Prostate gland (tissue), 2 donors: ENCODE data around the gene NUDT1.

Experiments used
- POLR2A ChIP-seq: fragments of 450-650 bp; IDR thresholded peaks from one replicate; pipeline ENCODE4 v1.6.1; 2016; ENCODE audit warnings: antibody characterized with exemption, mild to moderate bottlenecking
- TF ChIP-seq, protein P1 (sequence below), 4 experiments: fragments of 200-600 bp in 2 of 4; fragments of 450-650 bp in 2 of 4; sonication (generic) in 2 of 4; IDR thresholded peaks; 1 replicate in 3 of 4; 2 replicates in 1 of 4; pipeline ENCODE4 v1.5.1; 2016 to 2019; ENCODE audit warnings: antibody characterized with exemption in 4 of 4, mild to moderate bottlenecking in 2 of 4, moderate library complexity in 2 of 4

DNA sequence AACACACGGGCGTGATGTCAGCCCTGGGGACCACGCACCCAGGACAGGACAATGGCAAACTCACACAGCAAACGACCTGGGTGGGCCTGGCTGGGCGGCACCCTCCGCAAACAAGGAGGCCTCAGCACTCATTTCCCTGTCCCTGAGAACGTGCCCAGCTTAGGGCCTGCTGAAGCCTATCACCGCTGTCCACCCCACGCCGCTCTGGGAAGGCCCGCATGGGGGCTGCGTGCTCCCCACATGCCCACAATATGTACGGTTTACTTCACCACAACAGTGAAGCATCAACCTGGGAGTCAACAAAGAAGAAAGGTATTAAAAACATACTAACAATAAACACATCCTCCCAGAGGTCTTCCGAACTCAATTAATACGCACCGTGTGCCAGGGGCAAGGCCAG is 21.5 kb upstream of the NUDT1 start:
- TF ChIP-seq, protein P1, sequence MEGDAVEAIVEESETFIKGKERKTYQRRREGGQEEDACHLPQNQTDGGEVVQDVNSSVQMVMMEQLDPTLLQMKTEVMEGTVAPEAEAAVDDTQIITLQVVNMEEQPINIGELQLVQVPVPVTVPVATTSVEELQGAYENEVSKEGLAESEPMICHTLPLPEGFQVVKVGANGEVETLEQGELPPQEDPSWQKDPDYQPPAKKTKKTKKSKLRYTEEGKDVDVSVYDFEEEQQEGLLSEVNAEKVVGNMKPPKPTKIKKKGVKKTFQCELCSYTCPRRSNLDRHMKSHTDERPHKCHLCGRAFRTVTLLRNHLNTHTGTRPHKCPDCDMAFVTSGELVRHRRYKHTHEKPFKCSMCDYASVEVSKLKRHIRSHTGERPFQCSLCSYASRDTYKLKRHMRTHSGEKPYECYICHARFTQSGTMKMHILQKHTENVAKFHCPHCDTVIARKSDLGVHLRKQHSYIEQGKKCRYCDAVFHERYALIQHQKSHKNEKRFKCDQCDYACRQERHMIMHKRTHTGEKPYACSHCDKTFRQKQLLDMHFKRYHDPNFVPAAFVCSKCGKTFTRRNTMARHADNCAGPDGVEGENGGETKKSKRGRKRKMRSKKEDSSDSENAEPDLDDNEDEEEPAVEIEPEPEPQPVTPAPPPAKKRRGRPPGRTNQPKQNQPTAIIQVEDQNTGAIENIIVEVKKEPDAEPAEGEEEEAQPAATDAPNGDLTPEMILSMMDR (IDR thresholded peaks at IDR 0.05) = no peak
- TF ChIP-seq POLR2A = no peak
